HG03354 (cell line): ENCODE measurements around the gene NOP53.
"Not testable (repeated sequence)": the region's sequence is repeated elsewhere in the genome, so short reads cannot be mapped to it uniquely, and the experiment has no call there.

Source experiments
- ATAC-seq: cut with Tn5 transposase; IDR thresholded peaks from one replicate; pipeline ENCODE4 v1.9.1; 2021; ENCODE audit warnings: mild to moderate bottlenecking; ENCODE audit not compliant: unreplicated experiment, poor library complexity, severe bottlenecking

NOP53 gene

DNA sequence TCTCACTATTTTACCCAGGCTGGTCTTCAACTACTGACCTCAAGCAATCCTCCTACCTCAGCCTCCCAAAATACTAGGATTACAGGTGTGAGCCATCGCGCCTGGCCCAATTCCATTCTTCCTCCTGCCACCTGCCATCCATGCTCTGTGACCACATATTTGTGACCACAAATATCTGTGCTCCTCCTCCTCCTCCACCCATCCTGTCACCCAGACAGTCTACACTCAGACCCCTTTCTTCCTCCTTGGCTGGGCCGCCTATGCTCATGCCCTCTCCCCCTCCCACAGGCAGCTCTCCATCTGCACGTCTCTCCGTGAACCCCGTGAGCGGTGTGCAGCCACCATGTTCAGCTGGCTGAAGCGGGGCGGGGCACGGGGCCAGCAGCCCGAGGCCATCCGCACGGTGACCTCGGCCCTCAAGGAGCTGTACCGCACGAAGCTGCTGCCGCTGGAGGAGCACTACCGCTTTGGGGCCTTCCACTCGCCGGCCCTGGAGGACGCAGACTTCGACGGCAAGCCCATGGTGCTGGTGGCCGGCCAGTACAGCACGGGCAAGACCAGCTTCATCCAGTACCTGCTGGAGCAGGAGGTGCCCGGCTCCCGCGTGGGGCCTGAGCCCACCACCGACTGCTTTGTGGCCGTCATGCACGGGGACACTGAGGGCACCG is 28.9 kb upstream of the NOP53 start:
- no peak for ATAC-seq

DNA sequence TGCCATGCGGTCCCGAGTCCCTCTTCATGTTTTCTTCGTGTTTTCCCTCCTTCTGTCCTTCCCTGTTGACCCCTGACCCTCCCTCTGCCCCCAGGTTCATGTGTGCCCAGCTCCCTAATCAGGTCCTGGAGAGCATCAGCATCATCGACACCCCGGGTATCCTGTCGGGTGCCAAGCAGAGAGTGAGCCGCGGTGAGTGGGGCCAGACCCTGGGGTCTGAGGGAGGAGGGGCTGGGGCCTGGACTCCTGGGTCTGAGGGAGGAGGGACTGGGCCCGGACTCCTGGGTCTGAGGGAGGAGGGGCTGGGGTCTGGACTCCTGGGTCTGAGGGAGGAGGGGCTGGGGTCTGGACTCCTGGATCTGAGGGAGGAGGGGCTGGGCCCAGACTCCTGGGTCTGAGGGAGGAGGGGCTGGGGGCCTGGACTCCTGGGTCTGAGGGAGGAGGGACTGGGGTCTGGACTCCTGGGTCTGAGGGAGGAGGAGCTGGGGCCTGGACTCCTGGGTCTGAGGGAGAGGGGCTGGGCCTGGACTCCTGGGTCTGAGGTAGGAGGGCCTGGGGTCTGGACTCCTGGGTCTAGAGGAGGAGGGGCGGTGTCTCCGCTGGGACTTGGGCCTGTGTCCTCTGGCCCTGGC is 26.8 kb upstream of the NOP53 start:
- ATAC-seq: not testable (repeated sequence)

DNA sequence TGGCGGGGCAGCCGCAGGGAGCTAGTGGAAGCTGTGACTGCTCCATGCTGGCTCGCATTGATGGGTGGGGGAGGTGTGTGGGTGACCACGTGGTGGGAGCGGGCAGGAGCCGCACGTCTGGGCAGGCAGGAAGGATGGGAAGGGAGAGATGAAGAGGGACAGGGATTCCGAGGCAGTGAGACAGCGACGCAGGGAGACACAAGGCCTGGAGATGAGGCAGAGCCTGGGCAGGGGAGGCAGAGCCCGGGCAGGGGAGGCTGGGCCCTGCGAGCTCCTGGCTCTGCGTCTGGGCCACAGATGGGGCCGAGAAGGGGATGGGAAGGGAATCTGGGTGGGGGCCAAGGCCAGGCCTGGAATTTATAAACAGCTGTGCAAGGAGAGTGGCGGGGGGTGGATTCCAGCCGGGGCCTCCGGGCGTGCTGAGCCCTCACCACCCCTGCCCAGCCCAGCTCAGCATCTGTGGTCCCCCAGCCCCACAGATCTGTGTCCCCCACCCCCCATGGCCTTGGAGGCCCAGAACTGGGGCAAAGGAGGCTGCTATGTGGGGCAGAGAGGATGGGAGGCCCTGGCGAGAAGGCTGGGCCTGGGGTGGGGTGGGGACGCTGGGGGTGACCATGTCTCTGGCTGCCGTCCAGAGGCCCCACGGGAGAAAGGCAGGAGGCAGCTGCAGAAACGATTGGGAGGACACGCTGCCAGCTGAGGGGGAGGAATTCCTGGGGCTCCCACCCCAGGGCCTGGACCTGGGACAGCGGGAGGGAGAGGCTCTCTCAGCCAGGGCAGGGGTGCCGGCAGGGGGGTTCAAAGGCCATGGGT is 26.1 kb upstream of the NOP53 start:
- no peak for ATAC-seq

DNA sequence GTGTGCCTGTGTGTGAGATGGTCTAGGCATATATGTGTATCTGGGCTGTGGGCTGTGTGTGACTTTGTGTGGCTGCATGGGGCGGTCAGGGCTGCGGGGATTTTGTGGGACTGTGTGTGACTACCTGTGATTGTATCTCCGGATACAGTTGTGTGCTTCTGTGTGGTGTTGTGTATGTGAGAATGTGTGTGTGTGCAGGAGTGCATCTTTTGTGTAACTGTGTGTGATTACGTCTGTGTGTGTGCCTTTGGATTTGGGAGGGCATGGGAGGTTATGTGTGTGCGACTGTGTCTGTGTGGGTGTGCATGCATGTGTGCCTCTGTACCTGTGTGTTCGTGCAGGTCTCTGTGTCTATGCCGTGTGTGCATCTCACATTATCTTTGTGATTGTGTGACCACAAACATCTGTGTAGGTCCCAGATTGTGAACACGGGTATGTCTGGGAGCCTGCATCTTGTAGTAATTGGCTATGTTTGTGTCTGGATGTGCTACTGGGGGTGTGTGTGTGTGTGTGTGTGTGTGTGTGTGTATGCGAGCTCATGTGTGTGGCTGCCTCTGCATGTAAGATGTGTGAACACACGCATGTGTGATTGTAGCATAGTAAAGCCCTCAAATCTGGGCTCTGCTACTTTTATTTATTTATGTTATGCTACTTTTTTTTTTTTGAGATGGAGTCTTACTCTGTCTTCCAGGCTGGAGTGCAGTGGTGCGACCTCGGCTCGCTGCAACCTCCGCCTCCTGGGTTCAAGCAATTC is 24.5 kb upstream of the NOP53 start:
- no peak for ATAC-seq

DNA sequence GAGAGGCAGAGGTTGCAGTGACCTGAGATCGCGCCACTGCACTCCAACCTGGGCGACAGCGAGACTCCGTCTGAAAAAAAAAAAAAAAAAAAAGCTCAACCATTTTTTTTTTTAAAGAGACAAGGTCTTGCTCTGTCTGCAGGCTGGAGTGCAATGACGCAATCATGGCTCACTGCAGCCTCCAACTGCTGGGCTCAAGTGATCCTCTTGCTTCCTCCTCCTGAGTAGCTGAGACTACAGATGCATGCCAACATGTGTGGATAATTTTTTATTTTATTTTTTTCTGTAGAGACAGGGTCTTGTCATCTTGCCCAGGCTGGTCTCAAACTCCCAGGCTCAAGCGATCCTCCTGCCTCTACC is 21.8 kb upstream of the NOP53 start:
- ATAC-seq: no peak

DNA sequence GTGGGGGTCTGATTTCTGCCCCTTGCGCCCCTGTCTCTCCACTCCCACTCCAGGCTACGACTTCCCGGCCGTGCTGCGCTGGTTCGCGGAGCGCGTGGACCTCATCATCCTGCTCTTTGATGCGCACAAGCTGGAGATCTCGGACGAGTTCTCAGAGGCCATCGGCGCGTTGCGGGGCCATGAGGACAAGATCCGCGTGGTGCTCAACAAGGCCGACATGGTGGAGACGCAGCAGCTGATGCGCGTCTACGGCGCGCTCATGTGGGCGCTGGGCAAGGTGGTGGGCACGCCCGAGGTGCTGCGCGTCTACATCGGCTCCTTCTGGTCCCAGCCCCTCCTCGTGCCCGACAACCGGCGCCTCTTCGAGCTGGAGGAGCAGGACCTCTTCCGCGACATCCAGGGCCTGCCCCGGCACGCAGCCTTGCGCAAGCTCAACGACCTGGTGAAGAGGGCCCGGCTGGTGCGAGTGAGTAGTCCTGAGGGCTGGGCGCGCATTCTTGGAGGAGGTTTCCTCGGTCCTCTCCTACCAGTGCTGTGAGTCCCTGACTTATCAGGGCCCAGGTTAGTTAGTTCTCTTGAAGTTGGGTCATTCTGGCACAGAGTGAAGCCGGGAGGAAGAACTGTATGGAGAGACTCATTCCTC is 19.5 kb upstream of the NOP53 start:
- ATAC-seq: no peak

DNA sequence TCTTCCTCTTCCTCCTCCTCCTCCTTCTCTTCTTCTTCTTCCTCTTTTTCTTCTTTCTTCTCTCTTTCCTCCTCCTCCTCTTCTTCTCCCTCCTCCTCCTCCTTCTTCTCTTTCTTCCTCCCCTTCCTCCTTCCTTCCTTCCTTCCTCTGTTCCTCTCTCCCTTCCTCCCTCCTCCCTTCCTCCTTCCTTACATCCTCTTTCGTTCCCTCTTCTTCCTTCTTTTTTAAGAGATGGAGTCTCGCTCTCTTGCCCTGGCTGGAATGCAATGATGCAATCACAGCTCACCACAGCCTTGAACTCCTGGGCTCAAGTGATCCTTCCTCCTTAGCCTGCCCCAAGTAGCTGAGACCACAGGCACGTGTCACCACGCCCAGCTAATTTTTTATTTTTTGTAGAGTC is 18.9 kb upstream of the NOP53 start:
- no peak for ATAC-seq

DNA sequence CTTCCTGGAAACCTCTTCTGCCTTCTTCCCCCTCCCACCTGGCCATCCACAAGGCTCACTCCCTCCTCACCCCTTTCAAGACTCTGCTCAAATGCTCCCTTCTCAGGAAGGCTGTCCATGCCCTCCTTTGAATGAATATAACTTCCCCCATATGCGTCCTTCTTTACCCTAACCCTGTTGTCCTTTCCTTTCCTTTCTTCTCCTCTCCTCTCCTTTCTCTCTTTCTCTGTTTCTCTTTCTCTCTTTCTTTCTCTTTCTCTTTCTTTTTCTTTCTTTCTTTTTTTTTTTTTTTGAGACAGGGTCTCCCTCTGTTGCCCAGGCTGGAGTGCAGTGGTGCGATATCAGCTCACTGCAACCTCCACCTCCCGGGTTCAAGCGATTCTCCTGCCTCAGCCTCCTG is 17.1 kb upstream of the NOP53 start:
- not testable (repeated sequence) for ATAC-seq

DNA sequence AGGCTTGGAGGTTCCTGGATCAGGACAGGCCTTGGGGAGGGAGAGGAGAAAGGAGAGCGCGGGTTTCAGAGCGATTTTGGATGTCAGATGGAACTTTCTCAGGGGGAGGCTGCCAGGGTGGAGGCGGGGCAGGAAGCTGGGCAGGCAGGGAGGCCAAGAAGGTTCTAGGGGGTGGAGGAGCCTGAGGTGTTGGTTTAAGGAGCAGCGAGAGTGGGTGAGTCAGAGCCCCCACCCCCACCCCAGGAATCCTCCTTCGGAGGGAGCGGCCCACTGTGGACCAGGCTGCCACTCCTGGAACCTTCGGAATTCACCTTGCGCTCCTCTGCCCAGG is 15.9 kb upstream of the NOP53 start:
- ATAC-seq: no peak

DNA sequence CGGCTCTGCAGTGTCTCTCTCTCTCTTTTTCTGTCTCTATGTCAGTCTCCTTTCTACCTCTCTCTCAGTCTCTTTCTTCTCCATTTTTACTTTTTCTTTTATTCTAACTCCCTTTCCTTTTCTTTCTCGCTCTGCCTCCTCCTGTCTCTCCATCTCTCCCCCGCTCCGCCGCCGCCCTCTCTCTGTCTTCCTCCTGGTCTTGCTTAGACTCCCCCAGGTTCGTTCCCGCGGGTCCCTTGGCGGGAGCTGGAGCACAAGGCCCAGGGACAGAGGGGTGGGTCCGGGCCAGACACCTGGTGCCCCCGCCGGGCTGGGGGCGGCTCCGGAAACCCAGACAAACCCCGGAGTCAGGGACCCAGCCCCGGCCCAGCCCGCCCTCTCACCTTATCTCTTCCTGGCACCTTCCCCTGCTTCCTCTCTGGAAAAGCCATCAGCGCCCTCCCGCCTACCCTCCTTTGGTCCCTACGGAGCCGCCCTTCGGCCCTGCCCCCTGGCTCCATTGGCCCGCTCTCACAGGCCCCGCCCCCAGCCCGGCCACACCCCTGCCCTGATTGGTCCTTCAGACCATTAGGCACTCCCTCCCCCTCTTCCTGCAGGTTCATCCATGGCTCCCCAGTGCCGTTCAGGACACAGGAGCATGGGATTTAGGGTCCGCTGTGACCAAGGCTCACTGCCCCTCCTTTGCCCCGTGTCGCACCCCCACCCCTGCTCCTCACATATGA is 15.4 kb upstream of the NOP53 start:
- ATAC-seq: no peak

DNA sequence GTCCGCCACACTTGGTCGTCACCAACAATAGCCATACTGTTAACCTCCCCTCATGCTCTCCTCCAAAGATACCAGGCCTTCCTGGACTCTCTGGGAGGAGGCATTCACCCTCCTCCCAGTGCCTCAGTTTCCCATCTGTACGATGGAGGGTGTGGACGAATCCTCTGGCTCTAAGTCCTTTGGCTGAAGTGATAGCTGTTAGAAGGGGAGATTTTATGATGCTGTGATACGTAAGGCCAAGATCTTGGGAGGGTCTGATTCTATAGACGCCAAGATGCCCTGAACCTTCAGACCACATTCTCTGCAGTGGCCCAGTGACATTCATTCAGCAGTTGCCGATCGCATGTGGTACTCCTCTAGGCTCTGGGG is 14.8 kb upstream of the NOP53 start:
- ATAC-seq: no peak

DNA sequence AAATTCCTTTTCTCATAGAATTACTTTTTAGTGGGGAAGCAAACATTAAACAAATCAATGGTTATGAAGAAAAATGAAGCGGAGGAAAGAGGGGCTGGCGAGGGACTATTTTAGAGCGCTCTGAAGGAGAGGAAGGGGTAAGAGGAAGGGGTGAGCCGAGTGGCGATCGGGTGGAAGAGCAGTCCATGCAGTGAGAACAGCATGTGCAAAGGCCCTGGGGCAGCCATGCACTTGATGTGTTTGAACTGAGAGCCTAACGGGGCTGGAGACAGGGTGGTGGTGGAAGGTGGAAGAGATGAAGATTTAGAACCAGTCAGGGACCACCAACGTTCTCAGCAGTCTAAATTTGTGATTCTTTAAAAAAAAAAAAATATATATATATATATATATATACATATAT is 14.4 kb upstream of the NOP53 start:
- ATAC-seq: no peak

DNA sequence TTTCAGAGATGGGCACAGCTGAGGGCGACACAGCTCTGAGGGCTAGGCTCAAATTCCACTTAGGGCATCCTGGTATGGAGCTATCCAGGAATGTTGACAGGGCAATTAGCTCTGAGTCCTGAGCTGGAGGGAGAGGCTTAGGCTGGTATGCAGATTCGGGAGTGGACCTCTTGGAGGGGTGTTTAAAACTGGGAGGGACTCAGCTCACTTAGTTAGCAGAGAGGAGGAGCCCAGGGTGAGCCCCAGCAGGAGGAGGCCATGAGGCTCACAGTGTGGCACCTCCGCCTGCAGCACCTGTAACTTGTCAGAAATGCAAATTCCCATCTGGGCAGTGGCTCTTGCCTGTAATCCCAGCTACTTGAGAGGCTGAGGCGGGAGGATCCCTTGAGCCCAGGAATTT is 10.2 kb upstream of the NOP53 start:
- no peak for ATAC-seq

DNA sequence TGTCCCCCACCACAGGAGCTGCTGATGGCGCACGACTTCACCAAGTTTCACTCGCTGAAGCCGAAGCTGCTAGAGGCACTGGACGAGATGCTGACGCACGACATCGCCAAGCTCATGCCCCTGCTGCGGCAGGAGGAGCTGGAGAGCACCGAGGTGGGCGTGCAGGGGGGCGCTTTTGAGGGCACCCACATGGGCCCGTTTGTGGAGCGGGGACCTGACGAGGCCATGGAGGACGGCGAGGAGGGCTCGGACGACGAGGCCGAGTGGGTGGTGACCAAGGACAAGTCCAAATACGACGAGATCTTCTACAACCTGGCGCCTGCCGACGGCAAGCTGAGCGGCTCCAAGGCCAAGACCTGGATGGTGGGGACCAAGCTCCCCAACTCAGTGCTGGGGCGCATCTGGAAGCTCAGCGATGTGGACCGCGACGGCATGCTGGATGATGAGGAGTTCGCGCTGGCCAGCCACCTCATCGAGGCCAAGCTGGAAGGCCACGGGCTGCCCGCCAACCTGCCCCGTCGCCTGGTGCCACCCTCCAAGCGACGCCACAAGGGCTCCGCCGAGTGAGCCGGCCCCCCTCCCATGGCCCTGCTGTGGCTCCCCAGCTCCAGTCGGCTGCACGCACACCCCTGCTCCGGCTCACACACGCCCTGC is 4.4 kb upstream of the NOP53 start:
- no peak for ATAC-seq

DNA sequence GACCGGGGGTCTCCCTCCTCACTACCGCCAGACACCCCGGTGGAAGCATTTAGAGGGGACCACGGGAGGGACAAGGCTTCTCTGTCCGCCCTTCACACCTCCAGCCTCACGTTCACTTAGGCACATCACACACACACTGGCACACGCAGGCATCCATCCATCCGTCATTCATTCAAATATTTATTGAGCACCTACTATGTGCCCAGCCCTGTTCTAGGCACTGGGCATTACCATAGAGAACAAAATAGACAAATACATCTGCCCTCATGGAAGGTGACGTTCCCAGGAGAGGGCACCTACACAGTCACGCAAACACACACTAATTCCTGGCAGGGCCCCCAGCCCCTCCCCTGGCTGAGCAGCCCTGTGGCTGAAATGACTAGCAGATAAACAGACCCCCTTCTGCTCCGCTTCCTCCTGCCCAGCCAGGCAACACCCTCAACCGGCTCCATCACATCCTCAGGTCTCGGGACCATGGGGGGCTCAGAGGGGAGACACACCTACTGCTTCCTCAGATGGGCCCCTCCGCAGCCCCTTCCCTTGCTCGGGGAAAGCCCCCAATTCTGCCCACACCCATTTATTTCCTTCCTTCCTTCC is 3.7 kb upstream of the NOP53 start:
- no peak for ATAC-seq

DNA sequence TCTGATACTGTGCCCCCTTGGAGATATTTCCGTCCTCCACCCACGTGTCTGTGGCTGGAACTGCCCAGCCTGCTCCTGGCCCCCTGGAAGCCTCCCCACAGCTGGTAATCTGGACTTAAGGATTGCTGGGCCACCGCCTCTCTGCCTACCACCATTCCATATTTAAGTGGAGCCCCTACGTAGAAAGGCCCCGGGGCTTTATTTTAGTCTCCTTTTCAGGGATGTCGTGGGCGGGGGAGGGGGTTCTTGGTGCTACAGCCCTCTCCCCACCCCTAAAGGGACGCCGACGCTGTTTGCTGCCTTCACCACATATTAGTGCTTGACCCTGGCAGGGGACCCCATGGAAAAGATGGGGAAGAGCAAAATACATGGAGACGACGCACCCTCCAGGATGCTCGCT is 2.7 kb upstream of the NOP53 start:
- no peak for ATAC-seq

DNA sequence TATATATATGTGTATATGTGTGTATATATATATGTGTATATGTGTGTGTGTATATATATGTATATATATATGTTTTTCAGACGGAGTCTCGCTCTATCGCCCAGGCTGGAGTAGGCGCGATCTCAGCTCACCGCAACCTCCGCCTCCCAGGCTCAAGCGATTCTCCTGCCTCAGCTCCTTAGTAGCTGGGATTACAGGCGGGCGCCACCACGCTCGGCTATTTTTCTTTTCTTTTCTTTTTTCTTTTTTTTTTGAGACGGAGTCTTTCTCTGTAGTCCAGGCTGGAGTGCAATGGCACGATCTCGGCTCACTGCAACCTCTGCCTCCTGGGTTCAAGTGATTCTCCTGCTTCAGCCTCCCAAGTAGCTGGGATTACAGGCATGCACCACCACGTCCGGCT is 783 bp downstream of the NOP53 start:
- not testable (repeated sequence) for ATAC-seq

DNA sequence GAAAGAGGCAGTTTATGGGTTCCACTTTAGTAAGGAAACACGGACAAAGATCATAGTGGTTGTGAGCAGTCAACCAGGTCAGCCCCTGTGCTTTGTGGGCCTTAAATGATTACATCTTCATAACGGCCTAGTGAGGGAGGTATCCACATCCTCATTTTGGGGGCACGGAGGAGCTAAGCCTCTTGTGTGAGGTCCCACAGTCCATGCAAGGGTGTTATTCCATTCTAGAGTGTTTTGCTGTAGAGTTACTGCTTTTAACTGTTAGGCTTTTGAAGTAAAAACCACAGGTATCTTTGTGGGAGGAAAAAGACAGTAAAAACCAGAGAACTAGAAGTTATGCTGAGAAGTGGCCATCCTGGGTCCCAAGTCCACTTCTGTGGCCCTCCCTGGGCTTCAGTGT is 4.0 kb downstream of the NOP53 start:
- no peak for ATAC-seq

DNA sequence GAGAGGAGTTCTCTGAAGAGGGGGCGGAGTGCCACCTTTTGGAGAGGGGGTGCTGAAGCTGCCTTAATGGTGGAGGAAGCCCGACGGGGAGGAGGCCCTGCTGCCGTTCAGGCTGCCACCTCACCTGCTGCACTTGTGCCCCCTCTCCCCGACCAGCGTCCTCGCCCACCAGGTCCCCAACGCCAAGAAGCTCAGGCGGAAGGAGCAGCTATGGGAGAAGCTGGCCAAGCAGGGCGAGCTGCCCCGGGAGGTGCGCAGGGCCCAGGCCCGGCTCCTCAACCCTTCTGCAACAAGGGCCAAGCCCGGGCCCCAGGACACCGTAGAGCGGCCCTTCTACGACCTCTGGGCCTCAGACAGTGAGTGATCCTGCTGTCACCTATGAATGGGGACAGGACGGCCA is 5.4 kb downstream of the NOP53 start:
- ATAC-seq: no peak
